ENCODE measurements around the gene CCDC167. TPM values are rescaled to one million over a fixed set of nuclear protein-coding genes. Genes with fewer than 3 reads are reported as not detected.

The CCDC167 gene
- total RNA-seq, 1 donor, result 12.5 TPM

DNA sequence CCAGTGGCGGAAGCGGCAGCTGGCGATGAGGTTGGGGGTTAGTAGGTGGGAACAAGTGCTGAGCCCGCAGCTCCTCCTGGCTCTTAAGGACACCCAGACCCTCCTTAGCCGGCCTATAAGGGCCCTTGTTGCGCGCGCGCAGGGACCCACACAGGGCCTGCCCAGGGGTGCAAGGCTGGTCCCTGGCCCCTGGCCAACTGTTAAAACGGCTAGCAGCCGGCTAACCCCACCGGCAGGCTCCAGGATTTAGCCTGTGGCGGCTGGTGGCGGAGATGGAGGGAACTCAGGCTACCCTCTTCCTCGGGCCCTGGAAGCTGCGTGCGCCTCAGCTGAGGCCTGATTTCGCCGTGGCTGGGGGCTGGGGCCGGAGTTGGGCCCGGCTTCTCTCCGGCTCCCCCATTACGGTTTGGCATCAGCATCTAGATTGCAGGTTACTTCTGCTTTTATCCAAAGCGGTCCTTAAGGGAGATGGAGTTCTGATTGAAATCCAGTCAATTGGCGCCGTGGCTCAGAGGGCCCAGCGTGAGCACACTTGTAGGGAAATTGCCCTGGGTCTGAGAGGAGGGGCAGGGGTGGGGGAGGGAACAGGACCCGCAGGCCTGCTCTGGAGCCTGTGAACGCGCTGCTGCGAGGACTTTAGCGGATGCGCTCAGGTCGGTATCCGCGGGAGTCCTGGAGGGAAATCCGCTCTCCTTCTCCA, 36.9 kb upstream of the CCDC167 start:
- no peak for TF ChIP-seq CTCF (IDR thresholded peaks at IDR 0.05; ENCODE audit: insufficient read depth, low read depth, low read length)
- no peak for DNase-seq (ENCODE audit: low read depth)
- no peak overlapping the region for H3K4me3 ChIP-seq (ENCODE audit: low read depth, low read length)

DNA sequence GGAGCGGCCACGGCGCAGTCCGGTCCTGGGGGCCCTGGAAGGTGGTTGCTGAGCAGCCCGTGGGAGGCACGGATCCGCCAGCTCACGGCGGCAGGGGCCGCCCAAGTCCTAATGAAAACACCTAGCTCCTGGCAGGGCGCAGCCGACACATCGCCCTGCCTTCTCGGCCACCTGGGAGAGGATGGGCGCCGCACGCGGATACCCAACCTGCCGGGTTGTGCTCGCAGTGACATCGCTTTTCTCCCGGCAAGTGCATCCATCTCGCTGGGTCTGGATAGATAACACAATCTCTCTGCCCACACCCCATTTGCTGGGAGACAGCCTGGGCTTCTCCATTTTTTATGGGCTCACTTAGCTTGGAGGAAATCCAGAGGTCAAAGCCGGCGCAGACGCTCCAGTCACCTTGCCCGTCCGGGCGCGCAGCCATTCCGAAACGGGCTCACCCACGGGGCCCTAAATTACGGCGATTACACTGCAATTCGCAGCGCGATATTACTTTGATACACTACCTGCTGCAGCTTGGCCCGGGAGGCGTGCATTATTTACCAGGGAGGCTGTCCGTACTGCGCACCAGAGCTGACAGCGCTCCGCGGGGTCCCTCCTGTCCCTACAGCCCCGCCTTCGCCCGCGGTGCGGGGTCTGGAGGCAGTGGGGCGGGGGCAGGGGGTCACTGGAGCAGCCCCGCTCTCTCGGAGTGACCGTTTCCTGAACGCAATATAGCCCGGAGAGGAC, 36.2 kb upstream of the CCDC167 start:
- DNase-seq (ENCODE audit: low read depth), result no peak
- no peak overlapping the region for H3K4me3 ChIP-seq (ENCODE audit: low read depth, low read length)
- TF ChIP-seq CTCF (IDR thresholded peaks at IDR 0.05; ENCODE audit: insufficient read depth, low read depth, low read length), result no peak

GRCh38 chr6:37535428-37535758, 35.7 kb upstream of the CCDC167 start:
- no peak for DNase-seq (ENCODE audit: low read depth)
- TF ChIP-seq CTCF (IDR thresholded peaks at IDR 0.05; ENCODE audit: insufficient read depth, low read depth, low read length), result no peak
- H3K4me3 ChIP-seq (ENCODE audit: low read depth, low read length), result no peak overlapping the region

DNA sequence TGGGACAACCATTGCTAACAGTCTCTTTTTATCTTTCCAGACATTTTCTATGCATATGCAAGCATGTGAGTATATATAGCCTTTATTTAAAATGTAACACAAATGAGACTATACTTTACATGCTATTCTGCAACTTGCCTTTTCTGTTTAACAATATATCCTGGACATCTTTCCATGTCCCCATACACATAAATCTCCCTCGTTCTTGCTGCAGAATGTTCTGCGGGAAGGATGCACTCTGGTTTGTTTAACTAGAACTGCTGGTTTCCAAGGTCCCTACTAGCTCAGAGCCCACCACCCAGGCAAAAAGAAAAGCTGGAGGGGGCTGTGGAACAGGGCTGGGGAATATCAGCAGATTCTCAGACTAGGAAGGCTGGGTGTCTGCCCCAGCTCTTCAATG, 35.2 kb upstream of the CCDC167 start:
- no peak for TF ChIP-seq CTCF (IDR thresholded peaks at IDR 0.05; ENCODE audit: insufficient read depth, low read depth, low read length)
- no peak overlapping the region for H3K4me3 ChIP-seq (ENCODE audit: low read depth, low read length)
- DNase-seq (ENCODE audit: low read depth), result no peak

- no peak for TF ChIP-seq CTCF (IDR thresholded peaks at IDR 0.05; ENCODE audit: insufficient read depth, low read depth, low read length)
- DNase-seq (ENCODE audit: low read depth), result no peak
- H3K4me3 ChIP-seq (ENCODE audit: low read depth, low read length), result no peak overlapping the region
Measured at GRCh38 chr6:37532122-37532521, 32.4 kb upstream of the CCDC167 start.

GRCh38 chr6:37531437-37532036, 31.8 kb upstream of the CCDC167 start:
- DNase-seq (ENCODE audit: low read depth), result no peak
- no peak for TF ChIP-seq CTCF (IDR thresholded peaks at IDR 0.05; ENCODE audit: insufficient read depth, low read depth, low read length)
- no peak overlapping the region for H3K4me3 ChIP-seq (ENCODE audit: low read depth, low read length)
